ENCODE measurements around the gene ARSG. TPM values are rescaled to one million over a fixed set of nuclear protein-coding genes. Genes with fewer than 3 reads are reported as not detected.

Gene ARSG
- total and polyA plus RNA-seq, 2 experiments from 2014 or later: 1.7 to 5.1 TPM

DNA sequence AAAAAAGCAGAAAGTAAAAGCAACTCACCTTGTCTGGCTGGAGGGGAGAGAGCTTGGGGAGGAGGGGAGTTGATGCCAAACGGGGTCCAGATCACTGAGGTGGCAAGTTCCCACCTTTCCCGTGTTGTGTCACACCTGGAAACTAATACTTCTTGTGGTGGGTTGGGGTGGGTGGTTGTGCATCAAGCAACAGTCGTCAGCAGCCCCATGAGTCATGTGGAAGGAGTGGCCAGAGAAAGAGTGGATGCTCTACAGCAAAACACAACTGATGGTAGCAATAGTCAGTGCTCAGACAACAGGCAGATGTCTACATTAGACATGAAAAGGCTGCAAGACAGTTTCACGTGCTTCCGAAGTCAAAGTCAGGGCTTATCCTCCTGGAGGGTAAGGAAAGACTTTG, 35.4 kb downstream of the ARSG start:
- Mint-ChIP-seq H3K4me3 (no peak overlapping the region), H3K27me3 (ENCODE audit: insufficient read depth, low read depth, poor library complexity) (peaks cover 1% of the 10 kb centered on the region), H3K4me1 (peaks cover 7% of the 10 kb centered on the region), H3K9me3 (peaks cover 22% of the 10 kb centered on the region), H3K36me3 (ENCODE audit: low read depth) (peaks cover 16% of the 10 kb centered on the region), H3K27ac (no peak overlapping the region)
- H2AFZ ChIP-seq: no peak overlapping the region
- no peaks in the 10 kb centered on the region; the same call in 1 of the 2 replicates for H3K36me3 ChIP-seq (ENCODE audit: insufficient read depth)
- no peaks in the 10 kb centered on the region for H4K20me1 ChIP-seq (replicated peaks; ENCODE audit: insufficient read depth)
- no peak overlapping the region for H3K27ac ChIP-seq (ENCODE audit: low read depth)
- H3K4me2 ChIP-seq: no peak overlapping the region
- H3K4me1 ChIP-seq (ENCODE audit: insufficient read depth): peaks cover 4% of the 10 kb centered on the region
- no peak for ATAC-seq
- no peaks in the 10 kb centered on the region for H3K79me2 ChIP-seq (replicated peaks; ENCODE audit: insufficient read depth)
- DNase-seq (ENCODE audit: low spot score): no peak
- H3K4me3 ChIP-seq: no peak overlapping the region
- TF ChIP-seq ZNF462 (CRISPR knock-in tag; IDR thresholded peaks at IDR 0.05): no peak
- no peak for TF ChIP-seq ZNF114 (CRISPR knock-in tag; IDR thresholded peaks at IDR 0.05)
- no peak for TF ChIP-seq REST (IDR thresholded peaks at IDR 0.05; ENCODE audit: unreplicated experiment)
- TF ChIP-seq, protein P1, sequence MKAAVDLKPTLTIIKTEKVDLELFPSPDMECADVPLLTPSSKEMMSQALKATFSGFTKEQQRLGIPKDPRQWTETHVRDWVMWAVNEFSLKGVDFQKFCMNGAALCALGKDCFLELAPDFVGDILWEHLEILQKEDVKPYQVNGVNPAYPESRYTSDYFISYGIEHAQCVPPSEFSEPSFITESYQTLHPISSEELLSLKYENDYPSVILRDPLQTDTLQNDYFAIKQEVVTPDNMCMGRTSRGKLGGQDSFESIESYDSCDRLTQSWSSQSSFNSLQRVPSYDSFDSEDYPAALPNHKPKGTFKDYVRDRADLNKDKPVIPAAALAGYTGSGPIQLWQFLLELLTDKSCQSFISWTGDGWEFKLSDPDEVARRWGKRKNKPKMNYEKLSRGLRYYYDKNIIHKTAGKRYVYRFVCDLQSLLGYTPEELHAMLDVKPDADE (IDR thresholded peaks at IDR 0.05): no peak
- no peak for TF ChIP-seq POLR2AphosphoS5 (IDR thresholded peaks at IDR 0.05; ENCODE audit: low read depth)
- TF ChIP-seq EZH2 (IDR thresholded peaks at IDR 0.05; ENCODE audit: low read depth, unreplicated experiment): no peak
- TF ChIP-seq JUNB (IDR thresholded peaks at IDR 0.05; ENCODE audit: unreplicated experiment): no peak
- no peak for TF ChIP-seq CTCF (conservative IDR thresholded peaks at IDR 0.05; ENCODE audit: low read depth in 2 of 2)
- TF ChIP-seq NANOG (IDR thresholded peaks at IDR 0.05; ENCODE audit: borderline replicate concordance): no peak
- no peak for TF ChIP-seq STAT1 (IDR thresholded peaks at IDR 0.05; ENCODE audit: unreplicated experiment)
- TF ChIP-seq CREB1 (CRISPR knock-in tag; IDR thresholded peaks at IDR 0.05; ENCODE audit: low read depth): no peak
- no peak for TF ChIP-seq ZNF331 (CRISPR knock-in tag; IDR thresholded peaks at IDR 0.05; ENCODE audit: low read depth)
- no peak for TF ChIP-seq EZH2phosphoT487 (IDR thresholded peaks at IDR 0.05; ENCODE audit: unreplicated experiment)
- no peaks in the 10 kb centered on the region for H3F3A ChIP-seq (replicated peaks; ENCODE audit: low read depth)
- H3K9me2 ChIP-seq (ENCODE audit: insufficient read depth): no peaks in the 10 kb centered on the region
- H3K27me3 ChIP-seq (ENCODE audit: insufficient read depth): no peaks in the 10 kb centered on the region
